RWPE2 (cell line): ENCODE measurements around the gene B4GALT2.
A peak's percentile ranks its signal among the peaks of the same experiment; 100 is the strongest.

Source experiments
- ATAC-seq: fragments of 200-7000 bp; cut with Tn5 transposase; 3 replicates; pipeline ENCODE4 v1.9.1; 2021; ENCODE audit warnings: low read depth
- DNase-seq: peaks from one replicate; pipeline ENCODE4 v3.0.0-alpha.2; 2020; ENCODE audit warnings: low spot score
- H3K27ac ChIP-seq: fragments of 450-650 bp; 2 replicates; pipeline ENCODE4 v1.5.1; 2017; ENCODE audit warnings: mild to moderate bottlenecking; ENCODE audit not compliant: poor library complexity, severe bottlenecking
- H3K27me3 ChIP-seq: fragments of 250-450 bp; sonication (Bioruptor Pico); 2 replicates; pipeline ENCODE4 v1.5.1; 2021; ENCODE audit warnings: mild to moderate bottlenecking, moderate library complexity; ENCODE audit not compliant: insufficient read depth, poor library complexity, severe bottlenecking
- H3K36me3 ChIP-seq: fragments of 250-450 bp; sonication (Bioruptor Pico); 2 replicates; pipeline ENCODE4 v1.5.1; 2020; ENCODE audit warnings: low read depth, mild to moderate bottlenecking, moderate library complexity
- H3K4me1 ChIP-seq: fragments of 250-450 bp; sonication (Bioruptor Pico); 2 replicates; pipeline ENCODE4 v1.5.1; 2021; ENCODE audit warnings: mild to moderate bottlenecking, moderate library complexity; ENCODE audit not compliant: insufficient read depth, poor library complexity, severe bottlenecking
- H3K4me3 ChIP-seq: fragments of 250-450 bp; sonication (Bioruptor Pico); 2 replicates; pipeline ENCODE4 v1.5.1; 2021; ENCODE audit warnings: mild to moderate bottlenecking, moderate library complexity; ENCODE audit not compliant: severe bottlenecking
- H3K9me3 ChIP-seq: fragments of 250-450 bp; sonication (Bioruptor Pico); 2 replicates; pipeline ENCODE4 v1.5.1; 2021; ENCODE audit warnings: mild to moderate bottlenecking, moderate library complexity; ENCODE audit not compliant: severe bottlenecking
- CTCF ChIP-seq: fragments of 450-650 bp; IDR thresholded peaks from one replicate; pipeline ENCODE4 v1.5.1; 2017; ENCODE audit warnings: mild to moderate bottlenecking, moderate library complexity; ENCODE audit not compliant: poor library complexity, severe bottlenecking

The B4GALT2 gene

GRCh38 chr1:43979528-43980254 is 681 bp downstream of the B4GALT2 start:
- H3K4me3 ChIP-seq = peak overlapping the region; percentile 66
- peaks cover 47% of the 10 kb centered on the region for H3K36me3 ChIP-seq
- H3K9me3 ChIP-seq = no peaks in the 10 kb centered on the region
- H3K4me1 ChIP-seq = peaks cover 10% of the 10 kb centered on the region
- H3K27ac ChIP-seq = peak overlapping the region; percentile 91
- H3K27me3 ChIP-seq = no peaks in the 10 kb centered on the region
- peak; percentile 37 for ATAC-seq
- peak; percentile 84 for DNase-seq
- no peak for TF ChIP-seq CTCF

DNA sequence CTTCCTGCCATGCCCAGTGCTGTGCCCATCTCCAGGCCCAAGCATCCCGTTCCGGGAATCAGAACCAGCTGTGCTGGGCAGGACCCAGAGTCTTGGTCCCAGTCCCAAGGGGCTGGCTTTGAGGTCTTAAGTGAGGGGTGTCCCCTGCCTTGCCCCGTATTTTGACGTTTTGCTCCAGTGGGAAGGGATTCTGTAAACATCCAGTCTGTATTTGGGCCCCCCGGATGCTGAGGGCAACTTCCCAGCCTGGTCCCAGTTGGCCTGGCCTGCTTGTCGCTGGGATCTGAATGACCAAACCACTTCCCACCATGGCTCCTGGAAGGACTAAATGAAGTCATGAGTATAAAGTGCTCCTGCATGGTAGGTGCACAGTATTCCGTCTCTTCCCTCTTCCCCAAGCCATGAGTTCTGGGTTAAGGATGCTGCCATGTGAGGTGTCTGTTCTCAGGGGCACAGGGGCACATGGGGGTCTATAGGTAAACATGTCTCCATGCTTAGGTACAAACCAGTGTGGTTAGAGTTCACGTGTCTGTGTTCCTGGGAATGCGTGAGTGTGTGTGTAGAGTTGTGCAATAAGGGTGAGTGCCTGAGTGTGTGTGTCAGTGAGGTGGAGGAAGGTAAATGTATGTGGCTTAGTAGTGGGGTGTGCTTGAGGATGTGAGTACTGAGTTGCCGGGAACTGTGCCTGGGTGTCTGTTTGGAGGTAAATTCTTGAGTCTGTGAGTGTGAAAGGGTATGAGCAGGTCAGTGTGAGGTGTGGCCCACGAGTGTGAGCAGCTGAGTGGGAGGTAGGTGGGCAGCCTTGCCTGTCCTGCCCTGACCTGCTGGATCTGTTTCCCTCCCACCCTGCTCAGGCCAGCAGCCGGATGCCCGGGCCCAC is 1.5 kb downstream of the B4GALT2 start:
- peaks cover 52% of the 10 kb centered on the region for H3K36me3 ChIP-seq
- DNase-seq (no peak), ATAC-seq (peak; percentile 62)
- no peaks in the 10 kb centered on the region for H3K9me3 ChIP-seq
- TF ChIP-seq CTCF = no peak
- no peaks in the 10 kb centered on the region for H3K27me3 ChIP-seq
- peaks cover 10% of the 10 kb centered on the region for H3K4me1 ChIP-seq
- peak overlapping the region; percentile 91 for H3K27ac ChIP-seq
- H3K4me3 ChIP-seq = peak overlapping the region; percentile 66

- ATAC-seq (peak; percentile 38), DNase-seq (no peak)
- peaks cover 10% of the 10 kb centered on the region for H3K4me1 ChIP-seq
- H3K27me3 ChIP-seq = no peaks in the 10 kb centered on the region
- no peak for TF ChIP-seq CTCF
- peak overlapping the region; percentile 91 for H3K27ac ChIP-seq
- H3K4me3 ChIP-seq = peak overlapping the region; percentile 66
- peaks cover 57% of the 10 kb centered on the region for H3K36me3 ChIP-seq
- H3K9me3 ChIP-seq = no peaks in the 10 kb centered on the region
Measured at GRCh38 chr1:43981135-43981491, 2.1 kb downstream of the B4GALT2 start.

DNA sequence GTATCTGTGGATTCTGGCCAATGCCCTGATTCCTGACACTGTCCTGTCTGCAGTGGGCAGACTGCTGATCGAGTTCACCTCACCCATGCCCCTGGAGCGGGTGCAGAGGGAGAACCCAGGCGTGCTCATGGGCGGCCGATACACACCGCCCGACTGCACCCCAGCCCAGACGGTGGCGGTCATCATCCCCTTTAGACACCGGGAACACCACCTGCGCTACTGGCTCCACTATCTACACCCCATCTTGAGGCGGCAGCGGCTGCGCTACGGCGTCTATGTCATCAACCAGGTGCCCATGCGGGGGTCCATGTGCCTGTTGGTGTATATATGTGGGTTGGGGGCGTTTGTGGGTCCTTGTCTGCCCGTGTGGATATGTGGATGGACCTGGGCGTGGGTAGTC is 2.6 kb downstream of the B4GALT2 start:
- peaks cover 10% of the 10 kb centered on the region for H3K4me1 ChIP-seq
- peak overlapping the region; percentile 91 for H3K27ac ChIP-seq
- no peak for TF ChIP-seq CTCF
- DNase-seq (no peak), ATAC-seq (no peak)
- H3K9me3 ChIP-seq = no peaks in the 10 kb centered on the region
- H3K4me3 ChIP-seq = no peak overlapping the region
- peaks cover 57% of the 10 kb centered on the region for H3K36me3 ChIP-seq
- H3K27me3 ChIP-seq = no peaks in the 10 kb centered on the region
